ENCODE measurements around the gene CMIP.
"Not testable (repeated sequence)": the region's sequence is repeated elsewhere in the genome, so short reads cannot be mapped to it uniquely, and the experiment has no call there.

CMIP gene

GRCh38 chr16:81421536-81421935, 23.1 kb upstream of the CMIP start:
- DNase-seq (ENCODE audit: low spot score) = no peak

GRCh38 chr16:81422153-81422552, 22.5 kb upstream of the CMIP start:
- not testable (repeated sequence) for DNase-seq (ENCODE audit: low spot score)

- no peak for DNase-seq (ENCODE audit: low spot score)
Observed at GRCh38 chr16:81424771-81425170, 19.8 kb upstream of the CMIP start.

- no peak for DNase-seq (ENCODE audit: low spot score)
Observed at GRCh38 chr16:81427219-81427618, 17.4 kb upstream of the CMIP start.

GRCh38 chr16:81429045-81429521, 15.5 kb upstream of the CMIP start:
- DNase-seq (ENCODE audit: low spot score) = peak; percentile 66

GRCh38 chr16:81431554-81432353, 12.9 kb upstream of the CMIP start:
- DNase-seq (ENCODE audit: low spot score) = no peak

GRCh38 chr16:81432937-81433557, 11.6 kb upstream of the CMIP start:
- DNase-seq (ENCODE audit: low spot score) = no peak

GRCh38 chr16:81435103-81435502, 9.5 kb upstream of the CMIP start:
- no peak for DNase-seq (ENCODE audit: low spot score)

GRCh38 chr16:81435567-81435966, 9.0 kb upstream of the CMIP start:
- DNase-seq (ENCODE audit: low spot score) = no peak

- DNase-seq (ENCODE audit: low spot score) = no peak
Observed at GRCh38 chr16:81436386-81436785, 8.2 kb upstream of the CMIP start.

- DNase-seq (ENCODE audit: low spot score) = no peak
Observed at GRCh38 chr16:81437865-81438264, 6.7 kb upstream of the CMIP start.

GRCh38 chr16:81440888-81441761, 3.5 kb upstream of the CMIP start:
- no peak for DNase-seq (ENCODE audit: low spot score)

GRCh38 chr16:81442220-81442915, 2.2 kb upstream of the CMIP start:
- no peak for DNase-seq (ENCODE audit: low spot score)

- no peak for DNase-seq (ENCODE audit: low spot score)
Observed at GRCh38 chr16:81442916-81443687, 1.5 kb upstream of the CMIP start.

- no peak for DNase-seq (ENCODE audit: low spot score)
Observed at GRCh38 chr16:81443688-81444447, 740 bp upstream of the CMIP start.

- DNase-seq (ENCODE audit: low spot score) = peak; percentile 78
Observed at GRCh38 chr16:81445143-81445961, 744 bp downstream of the CMIP start.

GRCh38 chr16:81445966-81446906, 1.6 kb downstream of the CMIP start:
- DNase-seq (ENCODE audit: low spot score) = no peak

GRCh38 chr16:81446907-81447268, 2.3 kb downstream of the CMIP start:
- DNase-seq (ENCODE audit: low spot score) = no peak

Measured in D341Med (cell line).